Measurements from ENCODE around the gene EIF3A. TPM values are rescaled to one million over a fixed set of nuclear protein-coding genes. Genes with fewer than 3 reads are reported as not detected.
"Not testable (repeated sequence)": the region's sequence is repeated elsewhere in the genome, so short reads cannot be mapped to it uniquely, and the experiment has no call there.

EIF3A gene
- total RNA-seq (2014; rRNA removed; shearing (Covaris generic)) = 89.1 and 99.4 TPM in 2 replicates

- peak; percentile 82 for DNase-seq (ENCODE audit: low spot score)
These were observed at the start of gene EIF3A for GRCh38 chr10:119080521-119081259. EIF3A (minus strand) TSS chr10:119080817; CDS start chr10:119080676, 141 bp downstream.

- DNase-seq (ENCODE audit: low spot score) = no peak
These were observed 49.1 kb upstream of the EIF3A start for GRCh38 chr10:119129721-119130120.

- DNase-seq (ENCODE audit: low spot score) = no peak
These were observed 45.3 kb upstream of the EIF3A start for GRCh38 chr10:119125942-119126341.

- DNase-seq (ENCODE audit: low spot score) = no peak
These were observed 40.3 kb upstream of the EIF3A start for GRCh38 chr10:119120875-119121274.

GRCh38 chr10:119120413-119120867, 39.8 kb upstream of the EIF3A start:
- peak; percentile 63 for DNase-seq (ENCODE audit: low spot score)

GRCh38 chr10:119119400-119119799, 38.8 kb upstream of the EIF3A start:
- no peak for DNase-seq (ENCODE audit: low spot score)

GRCh38 chr10:119118231-119118630, 37.6 kb upstream of the EIF3A start:
- no peak for DNase-seq (ENCODE audit: low spot score)

- DNase-seq (ENCODE audit: low spot score) = no peak
These were observed 35.8 kb upstream of the EIF3A start for GRCh38 chr10:119116326-119116951.

GRCh38 chr10:119115926-119116325, 35.3 kb upstream of the EIF3A start:
- DNase-seq (ENCODE audit: low spot score) = peak; percentile 45

- DNase-seq (ENCODE audit: low spot score) = no peak
These were observed 33.4 kb upstream of the EIF3A start for GRCh38 chr10:119113751-119114732.

- DNase-seq (ENCODE audit: low spot score) = no peak
These were observed 31.4 kb upstream of the EIF3A start for GRCh38 chr10:119112056-119112455.

- DNase-seq (ENCODE audit: low spot score) = not testable (repeated sequence)
These were observed 27.2 kb upstream of the EIF3A start for GRCh38 chr10:119107771-119108170.

- not testable (repeated sequence) for DNase-seq (ENCODE audit: low spot score)
These were observed 26.5 kb upstream of the EIF3A start for GRCh38 chr10:119107106-119107505.

GRCh38 chr10:119105899-119106298, 25.3 kb upstream of the EIF3A start:
- not testable (repeated sequence) for DNase-seq (ENCODE audit: low spot score)

- DNase-seq (ENCODE audit: low spot score) = no peak
These were observed 24.5 kb upstream of the EIF3A start for GRCh38 chr10:119105155-119105554.

GRCh38 chr10:119104654-119105015, 24.0 kb upstream of the EIF3A start:
- DNase-seq (ENCODE audit: low spot score) = no peak

- DNase-seq (ENCODE audit: low spot score) = peak; percentile 53
These were observed 23.5 kb upstream of the EIF3A start, which contains the start of gene DENND10 for GRCh38 chr10:119103903-119104653. DENND10 (plus strand) TSS chr10:119104113; CDS start chr10:119104143, 30 bp downstream.

GRCh38 chr10:119103241-119103902, 22.8 kb upstream of the EIF3A start:
- no peak for DNase-seq (ENCODE audit: low spot score)

GRCh38 chr10:119101366-119102098, 20.9 kb upstream of the EIF3A start:
- no peak for DNase-seq (ENCODE audit: low spot score)
